ENCODE data around the gene ACOT7. TPM values are rescaled to one million over a fixed set of nuclear protein-coding genes. Genes with fewer than 3 reads are reported as not detected.

ACOT7 gene
- total and polyA plus RNA-seq, 11 donors = 5.7 to 38.9 (median 12.6) TPM

DNA sequence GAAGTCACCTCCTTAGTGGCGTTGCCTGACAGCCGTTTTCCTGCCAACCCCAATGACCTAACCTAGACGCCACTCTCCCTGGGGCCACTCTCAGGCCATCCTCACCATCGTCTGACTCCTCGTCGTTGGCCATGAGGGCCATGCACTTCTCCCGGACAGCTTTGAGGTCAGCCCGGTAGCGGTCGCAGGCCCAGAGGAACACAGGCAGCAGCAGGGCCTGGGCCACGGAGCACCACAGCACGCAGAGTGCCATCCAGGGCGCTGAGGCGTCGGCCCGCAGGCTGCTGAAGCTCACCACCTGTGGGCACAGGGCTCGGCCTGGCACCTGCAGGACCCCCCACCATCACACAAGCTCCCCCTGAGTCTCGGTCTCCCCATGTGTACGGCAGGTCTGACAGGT lies 142.3 kb downstream of the ACOT7 start:
- H3K4me1 ChIP-seq = peaks cover 0 to 23% (median 8%) of the 10 kb centered on the region in 12 donors
- peaks cover 2 to 58% (median 28%) of the 10 kb centered on the region in 9 donors for H3K27me3 ChIP-seq
- no peak overlapping the region for H3K4me3 ChIP-seq
- no peak overlapping the region for H3K27ac ChIP-seq
- H3K9me3 ChIP-seq = no peaks in the 10 kb centered on the region
- ATAC-seq (no peak), DNase-seq (no peak)
- intact Hi-C loops (cut with DNase I) = no loop called here
- peaks cover 0 to 4% (median 0%) of the 10 kb centered on the region in 9 donors for H3K36me3 ChIP-seq
- no peak for TF ChIP-seq POLR2A (IDR thresholded peaks at IDR 0.05)
- TF ChIP-seq, protein P1, sequence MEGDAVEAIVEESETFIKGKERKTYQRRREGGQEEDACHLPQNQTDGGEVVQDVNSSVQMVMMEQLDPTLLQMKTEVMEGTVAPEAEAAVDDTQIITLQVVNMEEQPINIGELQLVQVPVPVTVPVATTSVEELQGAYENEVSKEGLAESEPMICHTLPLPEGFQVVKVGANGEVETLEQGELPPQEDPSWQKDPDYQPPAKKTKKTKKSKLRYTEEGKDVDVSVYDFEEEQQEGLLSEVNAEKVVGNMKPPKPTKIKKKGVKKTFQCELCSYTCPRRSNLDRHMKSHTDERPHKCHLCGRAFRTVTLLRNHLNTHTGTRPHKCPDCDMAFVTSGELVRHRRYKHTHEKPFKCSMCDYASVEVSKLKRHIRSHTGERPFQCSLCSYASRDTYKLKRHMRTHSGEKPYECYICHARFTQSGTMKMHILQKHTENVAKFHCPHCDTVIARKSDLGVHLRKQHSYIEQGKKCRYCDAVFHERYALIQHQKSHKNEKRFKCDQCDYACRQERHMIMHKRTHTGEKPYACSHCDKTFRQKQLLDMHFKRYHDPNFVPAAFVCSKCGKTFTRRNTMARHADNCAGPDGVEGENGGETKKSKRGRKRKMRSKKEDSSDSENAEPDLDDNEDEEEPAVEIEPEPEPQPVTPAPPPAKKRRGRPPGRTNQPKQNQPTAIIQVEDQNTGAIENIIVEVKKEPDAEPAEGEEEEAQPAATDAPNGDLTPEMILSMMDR (IDR thresholded peaks at IDR 0.05) = no peak
- WGBS, 4 donors = 83 to 88% (median 84%) methylated on average over 18 to 19 of the region's 19 CpGs

DNA sequence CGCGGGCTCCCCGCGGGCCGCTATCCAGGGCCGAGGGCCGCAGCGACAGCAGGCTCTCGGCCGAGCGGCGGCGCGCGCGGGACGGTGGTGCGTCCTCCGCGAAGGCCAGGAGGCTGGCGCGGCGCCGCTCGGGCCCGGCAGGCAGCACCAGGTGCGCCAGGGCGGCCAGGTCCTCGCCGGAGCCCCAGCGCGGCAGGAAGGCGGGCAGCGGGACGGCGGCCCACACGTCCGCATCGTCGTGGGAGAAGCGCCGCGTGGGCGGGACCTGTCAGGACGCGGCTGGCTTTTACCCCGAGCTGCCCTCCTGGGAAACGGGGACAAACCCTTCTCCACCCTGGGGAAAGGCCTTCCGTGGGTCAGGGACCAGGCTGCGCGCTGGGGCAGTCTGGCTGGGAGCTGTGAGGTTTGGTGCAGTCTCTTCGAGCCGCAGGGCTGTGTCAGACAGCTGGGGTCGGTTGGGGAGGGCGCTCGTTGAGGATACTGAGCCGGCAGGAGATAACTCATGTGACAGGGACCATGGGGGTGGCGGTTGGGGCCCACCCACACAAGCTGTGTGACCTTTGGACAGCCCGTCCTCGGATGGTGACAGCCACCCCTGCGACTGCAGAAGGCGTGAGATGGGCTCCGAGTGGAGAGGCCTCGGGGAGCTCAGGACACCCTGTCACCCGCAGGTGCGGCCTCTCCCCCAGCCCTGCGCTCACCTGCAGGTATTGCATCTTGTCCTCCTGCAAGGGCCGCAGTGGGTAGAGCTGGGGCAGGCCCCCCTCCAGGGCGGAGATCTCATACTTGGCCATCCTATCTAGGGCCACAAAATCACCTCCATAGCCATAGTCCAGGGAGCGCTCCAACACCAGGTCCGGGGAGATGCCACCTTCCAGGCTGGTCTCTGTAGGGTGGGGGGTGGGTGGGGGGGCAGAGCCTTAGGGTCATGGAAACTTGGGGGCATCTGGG lies 143.6 kb downstream of the ACOT7 start:
- 16 to 33% (median 20%) methylated on average over 26 to 71 of the region's 71 CpGs for WGBS, 4 donors
- peaks cover 0 to 35% (median 17%) of the 10 kb centered on the region in 12 donors for H3K4me1 ChIP-seq
- H3K9me3 ChIP-seq = no peaks in the 10 kb centered on the region
- no peak overlapping the region for H3K4me3 ChIP-seq
- peaks cover 0 to 4% (median 0%) of the 10 kb centered on the region in 9 donors for H3K36me3 ChIP-seq
- DNase-seq = peak in 1 of 5 donors; percentile 57
- H3K27me3 ChIP-seq = peaks cover 8 to 70% (median 39%) of the 10 kb centered on the region in 9 donors
- no peak overlapping the region for H3K27ac ChIP-seq
- intact Hi-C loops (cut with DNase I) = loop anchor here in 8 of 10 donors (2.0 to 10.0 kb wide), 10 partner anchors 32 to 208 kb away; no protein-coding TSS in a partner anchor
- TF ChIP-seq POLR2A (IDR thresholded peaks at IDR 0.05) = no peak
- TF ChIP-seq, protein P1 (IDR thresholded peaks at IDR 0.05) = no peak
- ATAC-seq = no peak

DNA sequence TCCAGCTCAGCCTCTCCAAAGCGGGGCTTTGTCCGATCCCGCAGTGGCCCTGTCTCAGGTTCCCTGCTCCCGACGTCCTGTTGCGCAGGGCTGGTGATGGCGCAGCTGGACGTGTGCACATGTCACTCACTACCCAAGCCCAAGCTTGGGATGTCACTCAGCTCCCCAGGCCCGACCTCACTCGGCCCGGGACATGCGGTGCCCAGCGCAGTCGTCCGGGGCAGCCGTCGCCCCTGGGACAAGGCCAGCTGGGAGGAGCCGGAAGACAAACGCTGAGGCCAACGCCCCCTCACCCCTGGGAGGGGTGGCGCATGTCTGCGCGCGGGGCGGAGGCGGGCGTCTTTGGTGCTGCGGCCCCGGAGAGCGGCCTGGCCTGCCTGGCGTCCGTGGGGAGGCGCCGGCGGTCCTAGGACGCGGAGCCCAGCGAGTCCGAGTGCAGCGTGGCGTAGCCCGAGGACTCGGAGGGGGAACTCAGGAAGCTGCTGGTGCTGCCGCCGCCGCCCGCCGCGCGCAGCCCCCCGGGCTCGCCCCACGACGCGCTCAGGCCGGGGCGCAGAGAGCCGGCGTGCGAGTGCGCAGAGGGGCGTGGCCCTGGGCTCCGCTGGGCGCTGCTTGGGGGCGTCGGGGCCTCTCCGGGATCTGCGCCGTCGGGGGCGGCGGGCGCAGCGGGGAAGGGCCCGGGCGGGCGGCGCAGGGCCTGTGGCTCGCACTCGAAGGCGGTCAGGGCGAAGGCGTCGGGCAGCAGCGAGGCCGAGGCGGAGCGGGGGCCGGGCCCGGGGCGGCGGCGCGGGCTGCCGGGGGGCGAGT lies 144.4 kb downstream of the ACOT7 start:
- no peaks in the 10 kb centered on the region for H3K9me3 ChIP-seq
- DNase-seq (peak in 3 of 5 donors; percentile 52 to 55 (median 53)), ATAC-seq (peak in 3 of 4 donors; percentile 13 to 21 (median 16))
- H3K4me3 ChIP-seq = peak overlapping the region in 7 of 12 donors; percentile 7 to 39 (median 25)
- no peak overlapping the region for H3K27ac ChIP-seq
- intact Hi-C loops (cut with DNase I) = loop anchor here in 8 of 10 donors (2.0 to 10.0 kb wide), 10 partner anchors 33 to 207 kb away; no protein-coding TSS in a partner anchor
- peaks cover 0 to 40% (median 17%) of the 10 kb centered on the region in 12 donors for H3K4me1 ChIP-seq
- peaks cover 12 to 79% (median 47%) of the 10 kb centered on the region in 9 donors for H3K27me3 ChIP-seq
- peaks cover 0 to 4% (median 0%) of the 10 kb centered on the region in 9 donors for H3K36me3 ChIP-seq
- TF ChIP-seq, protein P1 (IDR thresholded peaks at IDR 0.05) = peak in 3 of 12 donors; percentile 11 to 16 (median 12)
- no peak for TF ChIP-seq POLR2A (IDR thresholded peaks at IDR 0.05)
- 4 to 8% (median 5%) methylated on average over 35 to 96 of the region's 96 CpGs for WGBS, 4 donors
